T follicular helper cell (primary cell): ENCODE results near the gene PCDHGA5.
"Not testable (repeated sequence)": the region's sequence is repeated elsewhere in the genome, so short reads cannot be mapped to it uniquely, and the experiment has no call there.

Source experiments
- DNase-seq: peaks from one replicate; pipeline ENCODE4 v3.0.0-alpha.2; 2020; ENCODE audit warnings: low read depth

Gene PCDHGA5

DNA sequence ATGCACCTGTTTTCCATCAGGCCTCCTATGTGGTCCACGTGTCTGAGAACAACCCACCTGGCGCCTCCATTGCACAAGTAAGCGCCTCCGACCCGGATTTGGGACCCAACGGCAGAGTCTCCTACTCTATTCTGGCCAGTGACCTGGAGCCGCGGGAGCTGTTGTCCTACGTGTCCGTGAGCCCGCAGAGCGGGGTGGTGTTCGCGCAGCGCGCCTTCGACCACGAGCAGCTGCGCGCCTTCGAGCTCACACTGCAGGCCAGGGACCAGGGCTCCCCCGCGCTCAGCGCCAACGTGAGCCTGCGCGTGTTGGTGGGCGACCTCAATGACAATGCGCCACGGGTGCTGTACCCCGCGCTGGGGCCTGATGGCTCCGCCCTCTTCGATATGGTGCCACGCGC, 12.4 kb upstream of the PCDHGA5 start:
- DNase-seq = no peak

GRCh38 chr5:141354900-141355469, 9.0 kb upstream of the PCDHGA5 start, which contains the start of gene PCDHGA4:
Gene PCDHGA4 (plus strand): TSS chr5:141355021. CDS start chr5:141355108, 87 bp downstream.
- no peak for DNase-seq

DNA sequence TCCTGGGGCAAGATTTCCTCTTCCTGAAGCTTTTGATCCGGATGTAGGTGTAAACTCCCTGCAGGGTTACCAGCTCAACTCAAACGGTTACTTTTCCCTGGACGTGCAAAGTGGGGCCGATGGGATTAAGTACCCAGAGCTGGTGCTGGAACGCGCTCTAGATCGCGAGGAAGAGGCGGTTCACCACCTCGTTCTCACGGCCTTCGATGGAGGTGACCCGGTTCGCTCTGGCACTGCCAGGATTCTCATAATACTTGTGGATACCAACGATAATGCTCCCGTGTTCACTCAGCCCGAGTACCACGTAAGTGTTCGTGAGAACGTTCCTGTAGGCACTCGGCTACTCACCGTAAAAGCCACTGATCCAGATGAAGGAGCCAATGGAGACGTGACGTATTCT, 8.3 kb upstream of the PCDHGA5 start:
- DNase-seq = no peak

GRCh38 chr5:141356133-141356532, 7.8 kb upstream of the PCDHGA5 start:
- DNase-seq = no peak

DNA sequence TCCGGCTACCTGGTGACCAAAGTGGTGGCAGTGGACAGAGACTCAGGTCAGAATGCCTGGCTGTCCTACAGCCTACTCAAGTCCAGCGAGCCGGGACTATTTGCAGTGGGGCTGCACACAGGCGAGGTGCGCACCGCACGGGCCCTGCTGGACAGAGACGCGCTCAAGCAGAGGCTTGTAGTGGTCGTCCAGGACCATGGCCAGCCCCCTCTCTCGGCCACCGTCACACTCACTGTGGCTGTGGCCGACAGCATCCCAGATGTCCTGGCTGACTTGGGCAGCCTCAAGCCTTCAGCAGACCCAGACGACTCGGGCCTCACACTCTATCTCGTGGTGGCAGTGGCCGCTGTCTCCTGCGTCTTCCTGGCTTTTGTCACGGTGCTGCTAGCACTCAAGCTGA, 7.0 kb upstream of the PCDHGA5 start:
- DNase-seq = no peak

GRCh38 chr5:141359790-141360426, 4.1 kb upstream of the PCDHGA5 start, which contains the start of gene PCDHGB2:
Gene PCDHGB2 (plus strand): TSS chr5:141359994. CDS start chr5:141360136, 142 bp downstream.
- DNase-seq = no peak

- no peak for DNase-seq
Measured at GRCh38 chr5:141360685-141361084, 3.3 kb upstream of the PCDHGA5 start.

GRCh38 chr5:141362719-141363118, 1.2 kb upstream of the PCDHGA5 start:
- no peak for DNase-seq

DNA sequence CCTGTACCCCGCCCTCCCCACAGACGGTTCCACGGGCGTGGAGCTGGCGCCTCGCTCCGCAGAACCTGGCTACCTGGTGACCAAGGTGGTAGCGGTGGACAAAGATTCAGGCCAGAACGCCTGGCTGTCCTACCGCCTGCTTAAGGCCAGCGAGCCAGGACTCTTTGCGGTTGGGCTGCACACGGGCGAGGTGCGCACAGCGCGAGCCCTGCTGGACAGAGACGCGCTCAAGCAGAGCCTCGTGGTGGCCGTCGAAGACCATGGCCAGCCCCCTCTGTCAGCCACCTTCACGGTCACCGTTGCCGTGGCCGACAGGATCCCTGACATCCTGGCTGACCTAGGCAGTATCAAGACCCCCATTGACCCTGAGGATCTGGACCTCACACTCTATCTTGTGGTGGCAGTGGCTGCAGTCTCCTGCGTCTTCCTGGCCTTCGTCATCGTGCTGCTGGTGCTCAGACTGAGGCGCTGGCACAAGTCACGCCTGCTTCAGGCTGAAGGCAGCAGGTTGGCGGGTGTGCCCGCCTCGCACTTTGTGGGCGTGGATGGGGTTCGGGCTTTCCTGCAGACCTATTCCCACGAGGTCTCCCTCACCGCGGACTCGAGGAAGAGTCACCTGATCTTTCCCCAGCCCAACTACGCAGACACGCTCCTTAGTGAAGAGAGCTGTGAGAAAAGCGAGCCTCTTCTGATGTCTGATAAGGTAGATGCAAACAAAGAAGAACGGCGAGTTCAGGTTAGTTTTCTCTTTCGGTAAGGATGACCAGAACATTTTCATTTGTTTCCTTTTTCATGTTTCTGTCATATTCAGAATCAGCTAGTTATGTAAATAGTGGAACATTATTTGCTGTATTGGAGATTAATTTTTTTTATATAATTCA, 2.3 kb downstream of the PCDHGA5 start:
- DNase-seq = no peak

GRCh38 chr5:141369994-141370848, 6.3 kb downstream of the PCDHGA5 start, which contains the start of gene PCDHGB3:
Gene PCDHGB3 (plus strand): TSS chr5:141370242. CDS start chr5:141370395, 153 bp downstream.
- no peak for DNase-seq

DNA sequence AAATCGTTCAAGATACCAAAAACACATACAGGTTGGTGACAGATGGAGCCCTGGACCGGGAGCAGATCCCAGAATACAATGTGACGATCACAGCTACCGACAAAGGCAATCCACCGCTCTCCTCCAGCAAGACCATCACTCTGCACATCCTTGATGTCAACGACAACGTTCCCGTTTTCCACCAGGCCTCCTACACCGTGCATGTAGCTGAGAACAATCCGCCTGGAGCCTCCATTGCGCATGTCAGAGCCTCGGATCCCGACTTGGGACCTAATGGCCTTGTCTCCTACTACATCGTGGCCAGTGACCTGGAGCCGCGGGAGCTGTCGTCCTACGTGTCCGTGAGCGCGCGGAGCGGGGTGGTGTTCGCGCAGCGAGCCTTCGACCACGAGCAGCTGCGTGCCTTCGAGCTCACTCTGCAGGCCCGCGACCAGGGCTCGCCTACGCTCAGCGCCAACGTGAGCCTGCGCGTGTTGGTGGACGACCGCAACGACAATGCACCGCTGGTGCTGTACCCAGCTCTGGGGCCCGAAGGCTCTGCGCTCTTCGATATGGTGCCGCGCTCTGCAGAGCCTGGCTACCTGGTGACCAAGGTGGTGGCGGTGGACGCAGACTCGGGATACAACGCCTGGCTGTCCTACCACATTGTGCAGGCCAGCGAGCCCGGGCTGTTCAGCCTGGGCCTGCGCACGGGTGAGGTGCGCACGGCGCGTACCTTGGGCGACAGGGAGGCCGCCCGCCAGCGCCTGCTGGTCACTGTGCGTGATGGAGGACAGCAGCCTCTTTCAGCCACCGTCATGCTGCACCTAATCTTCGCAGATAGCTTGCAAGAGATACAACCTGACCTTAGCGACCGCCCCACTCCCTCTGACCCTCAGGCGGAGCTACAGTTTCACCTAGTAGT, 7.9 kb downstream of the PCDHGA5 start:
- no peak for DNase-seq

DNA sequence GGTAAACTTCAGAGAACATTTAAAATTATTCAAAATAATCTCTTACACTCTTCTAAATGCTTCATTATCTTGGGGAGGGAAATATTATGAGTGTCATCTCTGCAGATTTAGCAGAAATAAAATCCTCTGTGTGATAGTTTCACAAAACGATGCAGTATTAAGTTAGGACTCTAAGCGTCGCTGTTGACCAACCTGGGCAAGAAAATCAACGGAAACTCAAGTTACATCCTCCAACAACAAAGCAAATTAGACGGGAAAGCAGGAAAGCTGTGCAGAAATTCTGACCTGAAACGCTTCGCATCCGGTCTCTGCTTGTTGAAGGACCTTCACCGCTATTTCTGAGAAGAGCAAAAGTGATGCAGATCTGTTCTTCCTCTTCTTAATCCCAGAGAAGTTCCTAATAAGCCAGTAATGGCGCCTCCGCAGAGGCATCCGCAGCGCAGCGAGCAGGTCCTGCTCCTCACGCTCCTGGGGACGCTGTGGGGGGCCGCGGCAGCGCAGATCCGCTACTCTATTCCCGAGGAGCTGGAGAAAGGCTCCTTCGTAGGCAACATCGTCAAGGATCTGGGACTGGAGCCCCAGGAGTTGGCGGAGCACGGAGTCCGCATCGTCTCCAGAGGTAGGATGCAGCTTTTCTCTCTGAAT, 9.8 kb downstream of the PCDHGA5 start, which contains the start of gene PCDHGA6:
Gene PCDHGA6, plus strand, starts transcription at position 219 of the 645 bp plus-strand sequence. Its CDS starts 193 bp downstream, at position 412.
- DNase-seq = no peak

DNA sequence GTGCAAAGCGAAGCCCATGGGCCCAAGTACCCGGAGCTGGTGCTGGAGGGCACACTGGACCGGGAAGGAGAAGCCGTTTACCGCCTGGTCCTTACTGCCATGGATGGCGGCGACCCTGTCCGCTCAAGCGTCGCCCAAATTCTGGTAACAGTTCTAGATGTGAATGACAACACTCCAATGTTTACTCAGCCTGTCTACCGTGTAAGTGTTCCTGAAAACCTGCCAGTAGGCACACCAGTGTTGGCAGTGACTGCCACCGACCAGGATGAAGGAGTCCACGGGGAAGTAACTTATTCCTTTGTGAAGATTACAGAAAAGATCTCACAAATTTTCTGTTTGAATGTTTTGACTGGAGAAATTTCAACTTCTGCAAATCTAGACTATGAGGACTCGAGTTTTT, 10.7 kb downstream of the PCDHGA5 start:
- no peak for DNase-seq

DNA sequence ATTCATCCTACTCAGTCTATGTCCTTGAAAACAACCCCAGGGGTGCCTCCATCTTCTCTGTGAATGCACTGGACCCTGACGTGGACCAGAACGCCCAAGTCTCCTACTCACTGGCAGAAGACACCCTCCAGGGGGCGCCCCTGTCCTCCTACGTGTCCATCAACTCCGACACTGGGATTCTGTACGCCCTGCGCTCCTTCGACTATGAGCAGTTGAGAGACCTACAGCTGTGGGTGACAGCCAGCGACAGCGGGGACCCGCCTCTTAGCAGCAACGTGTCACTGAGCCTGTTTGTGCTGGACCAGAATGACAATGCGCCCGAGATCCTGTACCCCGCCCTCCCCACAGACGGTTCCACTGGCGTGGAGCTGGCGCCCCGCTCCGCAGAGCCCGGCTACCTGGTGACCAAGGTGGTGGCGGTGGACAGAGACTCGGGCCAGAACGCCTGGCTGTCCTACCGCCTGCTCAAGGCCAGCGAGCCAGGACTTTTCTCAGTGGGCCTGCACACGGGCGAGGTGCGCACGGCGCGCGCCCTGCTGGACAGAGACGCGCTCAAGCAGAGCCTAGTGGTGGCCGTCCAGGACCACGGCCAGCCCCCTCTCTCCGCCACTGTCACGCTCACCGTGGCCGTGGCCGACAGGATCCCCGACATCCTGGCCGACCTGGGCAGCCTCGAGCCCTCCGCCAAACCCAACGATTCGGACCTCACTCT, 11.6 kb downstream of the PCDHGA5 start:
- DNase-seq = not testable (repeated sequence)

DNA sequence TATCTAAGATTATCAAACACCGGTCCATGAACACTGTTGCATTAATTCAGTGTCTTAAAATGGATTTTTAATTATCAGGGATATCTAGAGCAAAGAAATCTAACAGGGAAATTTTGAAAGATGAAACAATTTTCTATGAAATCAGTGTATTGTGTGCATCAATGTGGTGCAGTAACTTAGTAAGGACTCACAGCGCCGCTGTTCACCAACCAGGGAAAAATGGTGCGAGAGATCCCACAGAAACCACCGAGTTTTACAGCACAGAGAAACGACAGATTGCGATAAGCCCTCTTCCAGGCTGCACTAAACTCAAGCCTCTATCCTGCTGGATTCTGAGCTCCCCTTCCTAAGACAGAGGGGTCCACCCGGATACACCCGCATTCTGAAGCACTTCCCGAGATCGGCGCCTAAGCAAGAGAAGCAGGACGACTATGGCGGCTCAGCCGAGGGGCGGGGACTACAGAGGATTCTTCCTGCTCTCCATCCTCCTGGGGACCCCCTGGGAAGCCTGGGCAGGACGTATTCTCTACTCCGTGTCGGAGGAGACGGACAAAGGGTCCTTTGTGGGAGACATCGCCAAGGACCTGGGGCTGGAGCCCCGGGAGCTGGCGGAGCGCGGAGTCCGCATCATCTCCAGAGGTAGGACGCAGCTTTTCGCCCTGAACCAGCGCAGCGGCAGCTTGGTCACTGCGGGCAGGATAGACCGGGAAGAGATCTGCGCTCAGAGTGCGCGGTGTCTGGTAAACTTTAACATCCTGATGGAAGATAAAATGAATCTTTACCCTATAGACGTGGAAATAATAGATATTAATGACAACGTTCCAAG, 18.7 kb downstream of the PCDHGA5 start, which contains the start of gene PCDHGA7:
Gene PCDHGA7, plus strand, starts transcription at position 274 of the 826 bp plus-strand sequence. Its CDS starts 158 bp downstream, at position 432.
- DNase-seq = no peak

DNA sequence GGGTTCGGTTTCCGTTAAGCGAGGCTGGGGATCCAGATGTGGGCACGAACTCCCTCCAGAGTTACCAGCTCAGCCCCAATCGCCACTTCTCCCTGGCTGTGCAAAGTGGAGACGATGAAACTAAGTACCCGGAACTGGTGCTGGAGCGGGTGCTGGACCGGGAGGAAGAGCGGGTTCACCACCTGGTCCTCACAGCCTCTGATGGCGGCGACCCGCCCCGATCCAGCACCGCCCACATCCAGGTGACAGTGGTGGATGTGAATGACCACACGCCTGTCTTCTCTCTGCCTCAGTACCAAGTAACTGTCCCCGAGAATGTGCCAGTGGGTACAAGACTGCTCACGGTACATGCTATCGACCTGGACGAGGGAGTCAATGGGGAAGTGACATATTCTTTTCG, 19.4 kb downstream of the PCDHGA5 start:
- DNase-seq = no peak

GRCh38 chr5:141384471-141385267, 20.7 kb downstream of the PCDHGA5 start:
- DNase-seq = no peak
